HepG2 (cell line): Measurements from ENCODE around the gene C4BPA.

Source experiments
- CEBPB ChIP-seq: IDR thresholded peaks from 2 replicates; pipeline ENCODE4 v1.6.1; 2011; ENCODE audit warnings: low read depth, low read length, improper control_type of control experiment, borderline replicate concordance
- CHCHD3 ChIP-seq: sonication (generic); formaldehyde crosslinking; IDR thresholded peaks from 2 replicates; pipeline ENCODE4 v1.8.0; 2022; ENCODE audit warnings: mild to moderate bottlenecking, missing genetic modification reagents, moderate library complexity
- CTCF ChIP-seq: sonication (generic); formaldehyde crosslinking; IDR thresholded peaks from 2 replicates; pipeline ENCODE4 v1.5.0; 2020; ENCODE audit warnings: mild to moderate bottlenecking, missing genetic modification reagents, moderate library complexity
- EZH2 ChIP-seq: conservative IDR thresholded peaks from 2 replicates; pipeline ENCODE4 v1.6.1; 2012; ENCODE audit warnings: mild to moderate bottlenecking, low read depth, low read length, moderate library complexity
- FOSL2 ChIP-seq: sonication (generic); formaldehyde crosslinking; IDR thresholded peaks from 2 replicates; pipeline ENCODE4 v1.4.0; 2020; ENCODE audit warnings: missing genetic modification reagents
- JUNB ChIP-seq: sonication (generic); formaldehyde crosslinking; IDR thresholded peaks from 2 replicates; pipeline ENCODE4 v1.8.0; 2022; ENCODE audit warnings: missing genetic modification reagents, mild to moderate bottlenecking, borderline replicate concordance
- JUND ChIP-seq: sonication (generic); formaldehyde crosslinking; IDR thresholded peaks from 2 replicates; pipeline ENCODE4 v1.8.0; 2022; ENCODE audit warnings: mild to moderate bottlenecking, missing genetic modification reagents
- MAX ChIP-seq: IDR thresholded peaks from 2 replicates; pipeline ENCODE4 v1.6.1; 2012; ENCODE audit warnings: inconsistent platforms
- PCBP1 ChIP-seq: fragments of 200-400 bp; formaldehyde crosslinking; IDR thresholded peaks from 2 replicates; pipeline ENCODE4 v1.6.1; 2017; ENCODE audit warnings: mild to moderate bottlenecking, low read depth, low read length, borderline replicate concordance
- POLR2A ChIP-seq, 2 experiments: IDR thresholded peaks; 2 replicates each; pipeline ENCODE4 v1.6.1; 2011; ENCODE audit warnings: low read depth in 2 of 2, low read length in 2 of 2, mild to moderate bottlenecking in 1 of 2, moderate library complexity in 1 of 2; ENCODE audit not compliant: insufficient read depth in 1 of 2
- SRSF4 ChIP-seq: fragments of 200-400 bp; formaldehyde crosslinking; IDR thresholded peaks from one replicate; pipeline ENCODE4 v1.6.1; 2018; ENCODE audit warnings: mild to moderate bottlenecking, low read depth, low read length, moderate library complexity; ENCODE audit not compliant: poor library complexity, severe bottlenecking
- ZNF138 ChIP-seq: sonication (generic); formaldehyde crosslinking; IDR thresholded peaks from 2 replicates; pipeline ENCODE4 v1.5.0; 2020; ENCODE audit warnings: mild to moderate bottlenecking, low read depth, missing genetic modification reagents
- ZNF317 ChIP-seq: sonication (generic); formaldehyde crosslinking; IDR thresholded peaks from 2 replicates; pipeline ENCODE4 v1.5.0; 2020; ENCODE audit warnings: mild to moderate bottlenecking, missing genetic modification reagents
- TF ChIP-seq, protein P1 (sequence below): IDR thresholded peaks from 2 replicates; pipeline ENCODE4 v1.6.1; 2016

- TF ChIP-seq, protein P1, sequence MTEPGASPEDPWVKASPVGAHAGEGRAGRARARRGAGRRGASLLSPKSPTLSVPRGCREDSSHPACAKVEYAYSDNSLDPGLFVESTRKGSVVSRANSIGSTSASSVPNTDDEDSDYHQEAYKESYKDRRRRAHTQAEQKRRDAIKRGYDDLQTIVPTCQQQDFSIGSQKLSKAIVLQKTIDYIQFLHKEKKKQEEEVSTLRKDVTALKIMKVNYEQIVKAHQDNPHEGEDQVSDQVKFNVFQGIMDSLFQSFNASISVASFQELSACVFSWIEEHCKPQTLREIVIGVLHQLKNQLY (CRISPR knock-in tag): no peak
- no peak for TF ChIP-seq POLR2A (IDR thresholded peaks at IDR 0.05; ENCODE audit: insufficient read depth in 1 of 2, low read depth in 2 of 2, low read length in 2 of 2)
- TF ChIP-seq MAX: no peak
- no peak for TF ChIP-seq SRSF4
- no peak for TF ChIP-seq ZNF317 (CRISPR knock-in tag)
- TF ChIP-seq PCBP1: no peak
- no peak for TF ChIP-seq EZH2
- no peak for TF ChIP-seq ZNF138 (CRISPR knock-in tag)
- no peak for TF ChIP-seq CTCF
- TF ChIP-seq FOSL2 (CRISPR knock-in tag): no peak
- TF ChIP-seq JUND (CRISPR knock-in tag): no peak
- TF ChIP-seq CHCHD3 (CRISPR knock-in tag): no peak
- TF ChIP-seq JUNB (CRISPR knock-in tag): no peak
- no peak for TF ChIP-seq CEBPB
Measured at GRCh38 chr1:207191061-207191460, 87.0 kb downstream of the C4BPA start.
